ENCODE measurements around the gene MUC3A.
A peak's percentile ranks its signal among the peaks of the same experiment; 100 is the strongest.
"Not testable (repeated sequence)": the region's sequence is repeated elsewhere in the genome, so short reads cannot be mapped to it uniquely, and the experiment has no call there.

The MUC3A gene

GRCh38 chr7:100967292-100967863, 18.0 kb downstream of the MUC3A start:
- Histone ChIP-seq H3K4me1 (ENCODE audit: control insufficient read depth, insufficient read depth, low read length) (no peaks in the 10 kb centered on the region), H3K4me3 (ENCODE audit: low read length) (peak overlapping the region; percentile 65), H3K36me3 (ENCODE audit: control insufficient read depth, insufficient read depth, low read length) (no peaks in the 10 kb centered on the region), H3K27me3 (ENCODE audit: control insufficient read depth, insufficient read depth, low read length) (peaks cover 30% of the 10 kb centered on the region), H3K27ac (ENCODE audit: low read depth, low read length) (no peak overlapping the region), H3K9ac (ENCODE audit: low read length) (peak overlapping the region; percentile 21)

GRCh38 chr7:100968031-100968430, 18.7 kb downstream of the MUC3A start:
- Histone ChIP-seq H3K36me3 (ENCODE audit: control insufficient read depth, insufficient read depth, low read length) (no peaks in the 10 kb centered on the region), H3K4me1 (ENCODE audit: control insufficient read depth, insufficient read depth, low read length) (no peaks in the 10 kb centered on the region), H3K9ac (ENCODE audit: low read length) (no peak overlapping the region), H3K27ac (ENCODE audit: low read depth, low read length) (no peak overlapping the region), H3K4me3 (ENCODE audit: low read length) (peak overlapping the region; percentile 65), H3K27me3 (ENCODE audit: control insufficient read depth, insufficient read depth, low read length) (peaks cover 30% of the 10 kb centered on the region)

DNA sequence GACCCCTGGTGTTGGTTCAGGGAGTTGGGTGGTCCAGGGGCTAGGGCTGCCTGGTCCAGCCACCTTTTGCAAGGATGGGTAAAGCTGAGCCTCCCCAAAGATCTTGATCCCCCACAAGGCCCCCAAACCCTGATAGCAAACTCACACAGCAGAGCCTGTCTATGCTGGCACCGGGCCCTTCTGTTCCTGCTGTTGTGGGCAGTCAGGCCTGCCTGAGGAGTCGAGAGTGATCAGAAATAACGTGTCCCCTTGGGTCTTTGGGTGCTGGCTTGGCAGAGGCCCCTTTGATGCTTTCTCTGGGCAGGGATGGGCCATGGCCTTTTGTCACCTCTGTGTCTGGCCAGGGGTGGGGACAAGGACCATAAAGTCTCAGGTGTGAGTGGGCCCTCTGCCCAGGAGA, 19.3 kb downstream of the MUC3A start:
- peaks cover 30% of the 10 kb centered on the region for H3K27me3 ChIP-seq (ENCODE audit: control insufficient read depth, insufficient read depth, low read length)
- H3K4me3 ChIP-seq (ENCODE audit: low read length), result peak overlapping the region; percentile 37
- H3K36me3 ChIP-seq (ENCODE audit: control insufficient read depth, insufficient read depth, low read length), result no peaks in the 10 kb centered on the region
- no peak overlapping the region for H3K27ac ChIP-seq (ENCODE audit: low read depth, low read length)
- no peak overlapping the region for H3K9ac ChIP-seq (ENCODE audit: low read length)
- H3K4me1 ChIP-seq (ENCODE audit: control insufficient read depth, insufficient read depth, low read length), result no peaks in the 10 kb centered on the region

GRCh38 chr7:100969066-100969615, 19.8 kb downstream of the MUC3A start, which contains the start of gene MUC12:
Gene MUC12, plus strand, starts transcription at chr7:100969565. Its CDS starts 58 bp downstream, at chr7:100969623.
- Histone ChIP-seq H3K27ac (ENCODE audit: low read depth, low read length) (no peak within 1 kb of the TSS), H3K36me3 (ENCODE audit: control insufficient read depth, insufficient read depth, low read length) (no peaks in the 10 kb centered on the region), H3K4me1 (ENCODE audit: control insufficient read depth, insufficient read depth, low read length) (no peaks in the 10 kb centered on the region), H3K27me3 (ENCODE audit: control insufficient read depth, insufficient read depth, low read length) (peaks cover 28% of the 10 kb centered on the region), H3K9ac (ENCODE audit: low read length) (no peak within 1 kb of the TSS), H3K4me3 (ENCODE audit: low read length) (peak within 1 kb of the TSS; percentile 47)

DNA sequence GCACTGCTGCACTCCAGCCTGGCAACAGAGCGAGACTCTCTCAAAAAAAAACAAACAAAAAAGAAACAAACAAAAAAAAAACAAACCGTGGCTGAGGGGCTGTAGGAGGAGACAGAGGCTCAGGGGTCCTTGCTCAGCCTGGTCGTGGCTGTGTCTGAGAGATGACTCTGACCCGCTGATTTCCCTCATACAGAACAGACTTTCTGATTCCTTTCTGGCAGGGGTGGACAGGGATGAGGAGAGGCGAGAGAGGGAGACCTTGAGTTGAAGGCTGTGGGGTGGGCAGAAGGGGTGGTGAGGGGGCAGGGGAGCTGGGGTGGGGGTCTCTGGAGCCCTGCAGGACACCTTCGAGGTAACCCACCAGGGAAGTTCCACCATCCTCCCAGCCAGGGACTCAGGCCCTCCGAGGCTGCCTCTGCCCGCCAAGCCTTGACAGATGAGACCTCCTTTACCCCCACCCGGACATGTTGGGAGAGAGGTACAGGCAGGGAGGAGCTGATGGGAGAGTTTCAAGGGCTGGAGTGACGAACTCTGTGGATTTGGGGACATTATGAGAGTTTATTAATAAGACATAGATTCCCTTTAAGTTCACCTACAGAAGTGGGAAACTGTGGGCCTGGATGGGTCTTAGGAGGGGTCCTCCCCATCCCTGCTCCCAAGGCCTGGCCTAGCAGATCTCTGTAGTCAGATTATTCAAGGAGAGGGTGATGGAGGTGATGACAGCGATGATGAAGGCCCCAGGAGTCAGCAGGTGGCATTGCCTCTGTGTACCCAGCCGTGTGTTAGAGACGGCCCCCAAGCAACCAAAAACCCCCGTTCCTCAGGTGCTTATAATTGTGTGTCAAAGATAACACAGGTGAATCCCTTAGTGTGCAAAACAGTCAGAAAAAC, 22.0 kb downstream of the MUC3A start:
- Histone ChIP-seq H3K9ac (ENCODE audit: low read length) (no peak overlapping the region), H3K4me3 (ENCODE audit: low read length) (peak overlapping the region; percentile 28), H3K36me3 (ENCODE audit: control insufficient read depth, insufficient read depth, low read length) (no peaks in the 10 kb centered on the region), H3K27ac (ENCODE audit: low read depth, low read length) (no peak overlapping the region), H3K27me3 (ENCODE audit: control insufficient read depth, insufficient read depth, low read length) (peaks cover 11% of the 10 kb centered on the region), H3K4me1 (ENCODE audit: control insufficient read depth, insufficient read depth, low read length) (no peaks in the 10 kb centered on the region)

GRCh38 chr7:100972002-100972347, 22.6 kb downstream of the MUC3A start:
- H3K36me3 ChIP-seq (ENCODE audit: control insufficient read depth, insufficient read depth, low read length), result no peaks in the 10 kb centered on the region
- H3K9ac ChIP-seq (ENCODE audit: low read length), result no peak overlapping the region
- H3K27me3 ChIP-seq (ENCODE audit: control insufficient read depth, insufficient read depth, low read length), result peaks cover 6% of the 10 kb centered on the region
- no peak overlapping the region for H3K27ac ChIP-seq (ENCODE audit: low read depth, low read length)
- no peaks in the 10 kb centered on the region for H3K4me1 ChIP-seq (ENCODE audit: control insufficient read depth, insufficient read depth, low read length)
- no peak overlapping the region for H3K4me3 ChIP-seq (ENCODE audit: low read length)

DNA sequence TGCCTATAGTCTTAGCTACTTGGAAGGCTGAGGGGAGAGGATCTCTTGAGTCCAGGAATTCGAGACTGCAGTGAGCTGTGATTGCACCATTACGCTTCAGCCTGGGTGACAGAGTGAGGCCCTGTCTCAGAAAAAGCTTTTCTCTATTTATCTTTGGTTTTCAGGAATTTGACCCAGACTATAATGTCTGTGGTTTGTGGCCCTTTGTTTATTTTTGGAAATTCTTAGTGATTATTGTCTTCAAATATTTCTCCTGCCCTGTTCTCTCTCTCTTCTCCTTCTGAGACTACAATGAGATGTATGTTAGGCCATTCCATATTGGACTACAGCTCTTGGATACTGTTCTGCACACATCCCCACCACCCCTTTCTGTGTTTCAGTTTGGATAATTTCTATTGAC, 24.7 kb downstream of the MUC3A start:
- H3K36me3 ChIP-seq (ENCODE audit: control insufficient read depth, insufficient read depth, low read length), result no peaks in the 10 kb centered on the region
- no peak overlapping the region for H3K27ac ChIP-seq (ENCODE audit: low read depth, low read length)
- H3K4me1 ChIP-seq (ENCODE audit: control insufficient read depth, insufficient read depth, low read length), result no peaks in the 10 kb centered on the region
- H3K27me3 ChIP-seq (ENCODE audit: control insufficient read depth, insufficient read depth, low read length), result no peaks in the 10 kb centered on the region
- H3K9ac ChIP-seq (ENCODE audit: low read length), result no peak overlapping the region
- H3K4me3 ChIP-seq (ENCODE audit: low read length), result no peak overlapping the region

- no peak overlapping the region for H3K4me3 ChIP-seq (ENCODE audit: low read length)
- H3K27me3 ChIP-seq (ENCODE audit: control insufficient read depth, insufficient read depth, low read length), result no peaks in the 10 kb centered on the region
- H3K9ac ChIP-seq (ENCODE audit: low read length), result no peak overlapping the region
- H3K4me1 ChIP-seq (ENCODE audit: control insufficient read depth, insufficient read depth, low read length), result no peaks in the 10 kb centered on the region
- H3K27ac ChIP-seq (ENCODE audit: low read depth, low read length), result no peak overlapping the region
- H3K36me3 ChIP-seq (ENCODE audit: control insufficient read depth, insufficient read depth, low read length), result no peaks in the 10 kb centered on the region
Observed at GRCh38 chr7:100975371-100975821, 26.1 kb downstream of the MUC3A start.

DNA sequence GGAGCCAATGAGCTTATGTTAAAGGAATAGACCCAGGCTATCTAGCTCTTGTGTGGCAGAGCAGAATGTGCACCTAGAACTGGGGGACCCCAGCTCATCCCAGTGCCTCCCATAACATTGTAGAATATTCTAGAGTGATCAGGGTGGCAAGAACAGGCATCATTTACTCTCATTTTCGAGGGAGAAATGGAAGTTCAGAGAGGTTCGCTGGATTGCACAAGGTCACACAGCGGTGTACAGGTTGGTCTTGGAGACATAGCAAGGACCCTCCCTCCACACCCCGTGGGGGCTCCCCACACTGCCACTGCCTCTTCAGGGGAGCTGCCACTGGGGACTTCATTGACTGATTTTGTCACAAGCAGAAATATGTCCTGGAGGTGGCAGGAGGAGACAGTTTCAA, 29.0 kb downstream of the MUC3A start:
- no peak overlapping the region for H3K4me3 ChIP-seq (ENCODE audit: low read length)
- no peaks in the 10 kb centered on the region for H3K4me1 ChIP-seq (ENCODE audit: control insufficient read depth, insufficient read depth, low read length)
- H3K9ac ChIP-seq (ENCODE audit: low read length), result no peak overlapping the region
- no peak overlapping the region for H3K27ac ChIP-seq (ENCODE audit: low read depth, low read length)
- H3K36me3 ChIP-seq (ENCODE audit: control insufficient read depth, insufficient read depth, low read length), result no peaks in the 10 kb centered on the region
- no peaks in the 10 kb centered on the region for H3K27me3 ChIP-seq (ENCODE audit: control insufficient read depth, insufficient read depth, low read length)

GRCh38 chr7:100983451-100984187, 34.3 kb downstream of the MUC3A start:
- H3K27me3 ChIP-seq (ENCODE audit: control insufficient read depth, insufficient read depth, low read length), result no peaks in the 10 kb centered on the region
- H3K9ac ChIP-seq (ENCODE audit: low read length), result no peak overlapping the region
- no peaks in the 10 kb centered on the region for H3K36me3 ChIP-seq (ENCODE audit: control insufficient read depth, insufficient read depth, low read length)
- H3K4me3 ChIP-seq (ENCODE audit: low read length), result no peak overlapping the region
- no peak overlapping the region for H3K27ac ChIP-seq (ENCODE audit: low read depth, low read length)
- H3K4me1 ChIP-seq (ENCODE audit: control insufficient read depth, insufficient read depth, low read length), result no peaks in the 10 kb centered on the region

GRCh38 chr7:100984241-100984918, 35.0 kb downstream of the MUC3A start:
- H3K4me3 ChIP-seq (ENCODE audit: low read length); H3K27ac ChIP-seq (ENCODE audit: low read depth, low read length); H3K27me3 ChIP-seq (ENCODE audit: control insufficient read depth, insufficient read depth, low read length); H3K9ac ChIP-seq (ENCODE audit: low read length); H3K4me1 ChIP-seq (ENCODE audit: control insufficient read depth, insufficient read depth, low read length); H3K36me3 ChIP-seq (ENCODE audit: control insufficient read depth, insufficient read depth, low read length): not testable (repeated sequence)

Data from rectal smooth muscle tissue (tissue), 1 donor.